HUES6 (cell line): ENCODE measurements around the gene NRG3.

Source experiments
- H3K27ac ChIP-seq: 2 replicates; pipeline ENCODE4 v1.7.0; 2013; ENCODE audit warnings: low read depth, mild to moderate bottlenecking, low read length, inconsistent platforms
- H3K27me3 ChIP-seq: 2 replicates; pipeline ENCODE4 v1.6.1; 2013; ENCODE audit warnings: low read length; ENCODE audit not compliant: control insufficient read depth, insufficient read depth
- H3K36me3 ChIP-seq: 2 replicates; pipeline ENCODE4 v1.6.1; 2013; ENCODE audit warnings: low read length; ENCODE audit not compliant: control insufficient read depth, insufficient read depth
- H3K4me1 ChIP-seq: 2 replicates; pipeline ENCODE4 v1.6.1; 2013; ENCODE audit warnings: low read length; ENCODE audit not compliant: control insufficient read depth, insufficient read depth
- H3K4me3 ChIP-seq: 2 replicates; pipeline ENCODE4 v1.5.1; 2013; ENCODE audit warnings: low read depth, low read length
- H3K9ac ChIP-seq: one replicate; pipeline ENCODE4 v1.6.1; 2013; ENCODE audit warnings: mild to moderate bottlenecking, low read length
- H3K9me3 ChIP-seq: 2 replicates; pipeline ENCODE4 v1.6.1; 2013; ENCODE audit warnings: low read depth, low read length; ENCODE audit not compliant: control insufficient read depth, insufficient read depth

The NRG3 gene

GRCh38 chr10:81874875-81875466 is at the start of gene NRG3:
TSS of gene NRG3 (plus strand) at chr10:81875194.
- H3K36me3 ChIP-seq = no peaks in the 10 kb centered on the region
- H3K4me1 ChIP-seq = peaks cover 26% of the 10 kb centered on the region; the same call in 1 of the 2 replicates
- H3K27me3 ChIP-seq = peaks cover 61% of the 10 kb centered on the region
- peak within 1 kb of the TSS; percentile 53 for H3K9ac ChIP-seq
- H3K9me3 ChIP-seq = no peaks in the 10 kb centered on the region
- H3K4me3 ChIP-seq = peak within 1 kb of the TSS; percentile 73
- H3K27ac ChIP-seq = no peak within 1 kb of the TSS

DNA sequence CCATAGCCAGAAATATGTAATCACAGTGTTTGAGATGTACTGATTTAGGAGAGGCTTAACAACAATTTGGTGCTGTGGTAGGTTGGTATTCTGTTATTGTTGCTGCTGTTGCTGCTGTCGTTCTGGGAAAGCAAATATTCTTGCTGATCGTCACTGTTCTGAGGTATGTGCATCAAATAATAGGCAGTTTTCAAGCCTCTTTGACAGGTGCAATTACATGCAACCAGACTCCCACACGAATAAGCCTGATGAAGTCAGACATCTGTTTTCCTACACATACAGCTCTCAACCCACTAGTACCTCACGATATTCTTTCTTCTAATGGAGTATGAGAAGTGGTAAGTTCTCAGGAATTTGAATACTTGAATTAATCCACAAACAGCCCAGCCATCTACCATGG is 46.7 kb upstream of the NRG3 start:
- Histone ChIP-seq H3K27me3 (no peaks in the 10 kb centered on the region), H3K4me1 (no peaks in the 10 kb centered on the region), H3K9me3 (no peaks in the 10 kb centered on the region), H3K36me3 (no peaks in the 10 kb centered on the region), H3K4me3 (no peak overlapping the region), H3K27ac (no peak overlapping the region), H3K9ac (no peak overlapping the region)

- no peaks in the 10 kb centered on the region for H3K9me3 ChIP-seq
- H3K36me3 ChIP-seq = no peaks in the 10 kb centered on the region
- H3K9ac ChIP-seq = no peak overlapping the region
- no peak overlapping the region for H3K27ac ChIP-seq
- no peaks in the 10 kb centered on the region for H3K27me3 ChIP-seq
- H3K4me3 ChIP-seq = no peak overlapping the region
- 0 out of 2 replicates have a peak, but pooled peaks cover under 1% of the 10 kb centered on the region for H3K4me1 ChIP-seq
Measured at GRCh38 chr10:81831060-81831459, 43.9 kb upstream of the NRG3 start.

DNA sequence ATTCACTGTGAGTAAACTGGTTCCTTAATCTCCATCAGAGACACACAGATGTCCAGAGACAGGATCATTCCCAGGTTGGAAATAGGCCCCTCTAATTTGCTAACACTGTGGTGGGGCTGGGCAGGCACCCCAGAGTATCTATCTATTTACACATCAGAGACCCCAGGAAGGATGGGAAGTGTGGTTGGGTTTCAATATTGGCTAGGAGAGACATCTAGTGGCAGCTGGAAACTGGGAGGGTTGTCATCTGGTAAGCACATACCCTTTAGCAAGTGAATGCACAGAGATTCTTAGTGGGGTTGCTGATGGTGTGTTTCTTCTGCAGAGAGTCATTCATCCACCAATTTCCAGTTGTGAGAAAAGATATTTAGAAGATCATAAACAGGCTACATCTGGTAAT is 36.0 kb upstream of the NRG3 start:
- Histone ChIP-seq H3K4me1 (peaks cover 20% of the 10 kb centered on the region; the same call in 1 of the 2 replicates), H3K36me3 (no peaks in the 10 kb centered on the region)

GRCh38 chr10:81843042-81843441 is 32.0 kb upstream of the NRG3 start:
- H3K9ac ChIP-seq = no peak overlapping the region
- H3K27me3 ChIP-seq = peaks cover 5% of the 10 kb centered on the region; the same call in 1 of the 2 replicates
- H3K27ac ChIP-seq = no peak overlapping the region
- no peaks in the 10 kb centered on the region for H3K36me3 ChIP-seq
- no peaks in the 10 kb centered on the region for H3K9me3 ChIP-seq
- no peak overlapping the region for H3K4me3 ChIP-seq
- H3K4me1 ChIP-seq = peaks cover 26% of the 10 kb centered on the region

More for the DNA sequence above, 36.0 kb upstream of the NRG3 start:
- Histone ChIP-seq H3K4me3 (no peak overlapping the region), H3K9ac (no peak overlapping the region), H3K9me3 (no peaks in the 10 kb centered on the region), H3K27ac (no peak overlapping the region), H3K27me3 (peaks cover 5% of the 10 kb centered on the region; the same call in 1 of the 2 replicates)

GRCh38 chr10:81847675-81848074 is 27.3 kb upstream of the NRG3 start:
- Histone ChIP-seq H3K4me3 (no peak overlapping the region), H3K9ac (no peak overlapping the region)

GRCh38 chr10:81848514-81848913 is 26.5 kb upstream of the NRG3 start:
- Histone ChIP-seq H3K4me1 (peaks cover 25% of the 10 kb centered on the region), H3K36me3 (no peaks in the 10 kb centered on the region), H3K4me3 (no peak overlapping the region), H3K27me3 (no peaks in the 10 kb centered on the region), H3K9me3 (no peaks in the 10 kb centered on the region), H3K9ac (no peak overlapping the region), H3K27ac (no peak overlapping the region)

More at GRCh38 chr10:81847675-81848074, 27.3 kb upstream of the NRG3 start:
- Histone ChIP-seq H3K27me3 (no peaks in the 10 kb centered on the region), H3K4me1 (peaks cover 25% of the 10 kb centered on the region), H3K27ac (no peak overlapping the region), H3K9me3 (no peaks in the 10 kb centered on the region), H3K36me3 (no peaks in the 10 kb centered on the region)

GRCh38 chr10:81848931-81849330 is 26.1 kb upstream of the NRG3 start:
- no peaks in the 10 kb centered on the region for H3K27me3 ChIP-seq
- 0 out of 2 replicates have a peak, but pooled peaks cover 1% of the 10 kb centered on the region for H3K9me3 ChIP-seq
- no peaks in the 10 kb centered on the region for H3K36me3 ChIP-seq
- H3K4me3 ChIP-seq = no peak overlapping the region
- H3K27ac ChIP-seq = no peak overlapping the region
- H3K4me1 ChIP-seq = peaks cover 25% of the 10 kb centered on the region
- H3K9ac ChIP-seq = no peak overlapping the region

DNA sequence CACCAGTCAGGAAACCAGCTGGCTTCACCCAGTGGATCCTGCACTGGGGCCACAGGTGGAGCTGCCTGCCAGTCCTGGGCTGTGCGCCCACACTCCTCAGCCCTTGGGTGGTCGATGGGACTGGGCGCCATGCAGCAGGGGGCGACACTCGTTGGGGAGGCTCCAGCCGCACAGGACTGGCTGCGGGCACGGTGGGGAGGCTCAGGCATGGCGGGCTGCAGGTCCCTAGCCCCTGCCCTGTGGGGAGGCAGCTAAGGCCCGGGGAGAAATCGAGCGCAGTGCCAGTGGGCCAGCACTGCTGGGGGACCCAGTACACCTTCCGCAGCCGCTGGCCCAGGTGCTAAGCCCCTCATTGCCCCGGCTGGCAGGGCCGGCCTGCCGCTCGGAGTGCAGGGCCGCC is 12.4 kb upstream of the NRG3 start:
- Histone ChIP-seq H3K36me3 (no peaks in the 10 kb centered on the region), H3K4me3 (no peak overlapping the region), H3K27ac (no peak overlapping the region), H3K9me3 (peaks cover 5% of the 10 kb centered on the region; the same call in 1 of the 2 replicates), H3K4me1 (peaks cover 5% of the 10 kb centered on the region; the same call in 1 of the 2 replicates), H3K27me3 (no peaks in the 10 kb centered on the region), H3K9ac (no peak overlapping the region)

DNA sequence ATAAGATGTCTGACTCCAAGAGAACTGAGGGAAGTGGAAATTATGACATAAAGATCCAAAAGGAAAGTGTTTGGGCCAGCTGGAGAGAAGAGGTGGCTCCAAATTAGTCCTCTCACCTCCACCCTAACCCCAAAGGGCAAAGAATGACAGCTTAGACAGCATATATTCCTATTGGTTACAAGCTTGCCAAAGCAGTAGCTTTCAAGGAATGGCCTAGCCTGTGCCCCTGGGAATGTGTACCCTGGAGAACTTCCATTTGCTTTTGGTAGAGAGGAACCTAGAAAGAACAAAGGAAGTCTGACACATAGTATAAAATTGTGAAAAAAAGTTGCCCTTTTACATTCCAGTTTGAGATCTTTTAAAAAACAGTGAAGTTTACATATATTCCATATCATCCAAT is 11.2 kb upstream of the NRG3 start:
- peaks cover 5% of the 10 kb centered on the region; the same call in 1 of the 2 replicates for H3K9me3 ChIP-seq
- H3K27me3 ChIP-seq = no peaks in the 10 kb centered on the region
- no peaks in the 10 kb centered on the region for H3K36me3 ChIP-seq
- H3K4me3 ChIP-seq = no peak overlapping the region
- no peak overlapping the region for H3K27ac ChIP-seq
- H3K9ac ChIP-seq = no peak overlapping the region
- H3K4me1 ChIP-seq = peaks cover 5% of the 10 kb centered on the region; the same call in 1 of the 2 replicates

DNA sequence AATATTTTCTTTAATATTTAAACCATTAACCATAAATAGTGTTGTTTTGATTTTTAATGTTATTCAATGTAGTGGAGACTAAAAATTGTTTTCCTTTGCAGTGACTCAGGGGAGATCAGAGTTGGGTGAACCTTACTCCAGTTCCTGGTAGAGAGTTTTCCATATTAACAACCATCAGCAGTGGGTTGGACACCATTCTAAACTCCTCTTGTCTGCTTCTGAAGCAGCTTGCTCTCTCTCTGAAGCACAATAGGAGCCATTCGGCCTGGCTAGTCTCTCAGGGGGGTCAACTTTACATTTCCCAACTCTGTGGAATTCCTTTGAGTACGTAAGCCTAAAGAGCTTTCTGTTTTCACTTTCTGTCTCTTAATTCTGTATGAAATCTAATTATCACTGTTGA is 9.4 kb upstream of the NRG3 start:
- H3K36me3 ChIP-seq = no peaks in the 10 kb centered on the region
- no peak overlapping the region for H3K9ac ChIP-seq
- no peak overlapping the region for H3K27ac ChIP-seq
- H3K27me3 ChIP-seq = no peaks in the 10 kb centered on the region
- no peak overlapping the region for H3K4me3 ChIP-seq
- H3K9me3 ChIP-seq = peaks cover 5% of the 10 kb centered on the region; the same call in 1 of the 2 replicates
- peaks cover 5% of the 10 kb centered on the region; the same call in 1 of the 2 replicates for H3K4me1 ChIP-seq
